AG09319 (cell line): ENCODE results near the gene GAL3ST2.
"Not testable (repeated sequence)": the region's sequence is repeated elsewhere in the genome, so short reads cannot be mapped to it uniquely, and the experiment has no call there.

ENCODE experiments used
- DNase-seq: peaks from one replicate; pipeline ENCODE4 v3.0.0-alpha.2; 2010; ENCODE audit warnings: low read depth; ENCODE audit errors: extremely low read depth
- CTCF ChIP-seq: IDR thresholded peaks from 2 replicates; pipeline ENCODE4 v1.5.1; 2011; ENCODE audit warnings: low read depth, mild to moderate bottlenecking, inconsistent platforms, low read length, moderate library complexity

The GAL3ST2 gene

GRCh38 chr2:241754042-241754441 is 22.6 kb upstream of the GAL3ST2 start:
- no peak for DNase-seq
- no peak for TF ChIP-seq CTCF

GRCh38 chr2:241755166-241755565 is 21.5 kb upstream of the GAL3ST2 start:
- no peak for DNase-seq
- no peak for TF ChIP-seq CTCF

- no peak for DNase-seq
- TF ChIP-seq CTCF, result no peak
These were observed 20.8 kb upstream of the GAL3ST2 start for GRCh38 chr2:241755777-241756176.

GRCh38 chr2:241759067-241759807 is 17.4 kb upstream of the GAL3ST2 start:
- TF ChIP-seq CTCF, result no peak
- no peak for DNase-seq

- DNase-seq, result not testable (repeated sequence)
These were observed 16.7 kb upstream of the GAL3ST2 start for GRCh38 chr2:241759893-241760292.

GRCh38 chr2:241760301-241760771 is 16.3 kb upstream of the GAL3ST2 start:
- no peak for TF ChIP-seq CTCF

GRCh38 chr2:241762321-241762932 is 14.2 kb upstream of the GAL3ST2 start:
- DNase-seq, result no peak
- no peak for TF ChIP-seq CTCF

More at GRCh38 chr2:241760301-241760771, 16.3 kb upstream of the GAL3ST2 start:
- no peak for DNase-seq
